Uterus (tissue), 2 donors: Measurements from ENCODE around the gene SPECC1.

Source experiments
- CTCF ChIP-seq, 4 experiments: fragments of 200-600 bp in 2 of 4; fragments of 450-650 bp in 2 of 4; sonication (generic) in 2 of 4; IDR thresholded peaks; one replicate each; pipeline ENCODE4 v1.5.1; 2016 to 2019; ENCODE audit warnings: antibody characterized with exemption in 4 of 4, mild to moderate bottlenecking in 2 of 4, moderate library complexity in 1 of 4
- POLR2A ChIP-seq, 2 donors: fragments of 450-650 bp; IDR thresholded peaks; one replicate each; pipeline ENCODE4 v1.6.1; 2016; ENCODE audit warnings: antibody characterized with exemption in 2 of 2, mild to moderate bottlenecking in 1 of 2, moderate library complexity in 1 of 2

DNA sequence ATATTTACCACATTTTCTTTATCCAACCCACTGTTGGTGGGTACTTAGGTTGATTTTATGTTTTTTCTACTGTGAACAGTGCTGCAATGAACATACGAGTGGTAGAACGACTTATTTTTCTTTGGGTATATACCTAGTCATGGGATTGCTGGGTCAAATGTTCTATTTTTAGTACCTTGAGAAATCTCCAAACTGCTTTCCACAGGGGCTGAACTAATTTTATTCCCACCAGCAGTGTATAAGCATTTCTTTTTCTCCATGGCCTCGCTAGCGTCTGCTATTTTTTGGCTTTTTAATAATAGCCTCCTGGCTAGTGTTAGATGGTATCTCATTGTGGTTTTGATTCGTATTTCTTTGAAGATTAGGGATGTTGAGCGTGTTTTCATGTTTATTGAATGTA, 255.8 kb downstream of the SPECC1 start:
- TF ChIP-seq CTCF (IDR thresholded peaks at IDR 0.05) (no peak), POLR2A (IDR thresholded peaks at IDR 0.05) (no peak)
